ENCODE data around the gene ZBTB20.
"Not testable (repeated sequence)": the region's sequence is repeated elsewhere in the genome, so short reads cannot be mapped to it uniquely, and the experiment has no call there.

The ZBTB20 gene

DNA sequence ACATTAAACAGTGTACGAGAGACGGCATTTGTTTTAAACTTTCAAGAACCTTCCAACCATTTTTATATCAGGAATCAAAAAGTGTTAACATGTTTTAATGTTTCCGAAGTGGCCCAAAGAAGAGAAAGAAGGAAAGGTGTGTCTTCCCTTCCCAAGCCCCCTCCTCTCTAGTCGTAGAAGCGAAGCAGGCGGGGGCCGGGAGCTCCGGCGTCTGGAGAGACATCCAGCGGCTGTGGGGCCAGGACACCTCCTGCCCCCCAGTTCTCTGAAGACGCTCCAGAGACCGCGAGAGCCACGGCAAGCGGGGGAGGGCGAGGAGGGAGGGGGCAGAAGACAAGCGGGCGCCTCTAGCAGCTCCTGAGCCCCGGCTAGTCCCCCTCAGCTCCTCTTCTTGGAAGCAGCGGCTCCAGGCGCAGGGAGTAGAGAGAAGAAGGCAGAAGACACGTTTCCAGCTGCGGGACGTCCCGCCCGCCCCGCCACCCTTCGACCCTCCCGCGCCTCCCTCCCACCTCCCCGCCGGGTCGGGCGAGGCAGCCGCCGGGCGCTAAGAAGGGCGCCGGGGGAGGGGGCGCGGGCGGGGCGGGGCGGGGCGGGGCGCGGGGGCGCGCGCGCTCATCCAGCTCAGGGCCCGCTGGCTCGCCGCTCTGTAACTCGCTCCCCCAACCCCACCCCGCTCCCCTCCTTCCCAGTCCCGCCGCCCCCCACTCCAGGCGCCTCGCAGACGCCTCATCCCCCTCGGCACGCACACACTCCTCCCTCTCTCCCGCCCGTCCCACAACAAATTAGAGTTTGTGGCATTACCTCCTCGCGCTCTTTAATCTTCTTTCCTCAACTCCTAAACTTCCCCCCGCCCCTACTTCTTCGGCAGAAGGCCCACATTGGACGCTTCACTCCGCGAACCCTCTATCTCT is at the start of gene ZBTB20:
TSS of gene ZBTB20 (minus strand) at position 871 of the 911 bp plus-strand sequence.
- peak; percentile 78 for DNase-seq (ENCODE audit: low spot score)

DNA sequence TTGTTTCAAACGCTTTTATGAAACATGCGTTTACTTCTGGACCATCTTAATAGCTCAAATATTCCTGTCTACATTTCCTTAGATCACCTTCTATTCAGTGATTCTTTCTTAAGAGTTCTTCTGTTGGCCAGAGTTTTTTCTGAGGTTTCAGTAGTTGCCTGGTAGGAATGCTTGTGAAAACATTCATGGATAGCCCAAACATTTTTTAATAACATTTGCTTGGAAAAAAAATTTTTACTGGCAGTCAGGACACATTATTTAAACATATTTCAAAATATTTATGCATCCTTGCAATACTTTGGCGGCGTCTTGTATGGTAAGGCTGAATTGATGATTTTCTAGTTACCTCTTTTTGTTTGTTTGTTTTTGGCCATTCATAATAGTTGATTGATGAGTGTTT is 47.4 kb upstream of the ZBTB20 start:
- peak; percentile 37 for DNase-seq (ENCODE audit: low spot score)

DNA sequence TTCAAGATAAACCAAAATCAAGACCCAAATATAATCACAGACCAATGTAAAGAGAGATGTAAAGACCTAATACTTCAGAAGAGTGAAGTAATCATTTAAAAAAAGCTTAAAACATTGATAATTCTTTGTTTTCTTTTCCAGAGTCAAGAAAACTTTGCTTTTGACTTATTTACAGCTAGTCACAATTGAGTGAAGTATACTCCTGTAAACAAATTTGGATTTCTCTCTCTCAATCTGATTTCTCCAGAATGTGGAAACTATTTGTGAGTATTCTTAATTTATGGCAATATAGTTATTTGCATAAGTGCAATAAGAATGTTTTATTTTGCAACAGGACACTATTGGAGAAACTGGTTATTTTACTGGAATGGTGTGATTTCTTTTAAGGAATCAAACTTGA is 43.7 kb upstream of the ZBTB20 start:
- DNase-seq (ENCODE audit: low spot score): no peak

DNA sequence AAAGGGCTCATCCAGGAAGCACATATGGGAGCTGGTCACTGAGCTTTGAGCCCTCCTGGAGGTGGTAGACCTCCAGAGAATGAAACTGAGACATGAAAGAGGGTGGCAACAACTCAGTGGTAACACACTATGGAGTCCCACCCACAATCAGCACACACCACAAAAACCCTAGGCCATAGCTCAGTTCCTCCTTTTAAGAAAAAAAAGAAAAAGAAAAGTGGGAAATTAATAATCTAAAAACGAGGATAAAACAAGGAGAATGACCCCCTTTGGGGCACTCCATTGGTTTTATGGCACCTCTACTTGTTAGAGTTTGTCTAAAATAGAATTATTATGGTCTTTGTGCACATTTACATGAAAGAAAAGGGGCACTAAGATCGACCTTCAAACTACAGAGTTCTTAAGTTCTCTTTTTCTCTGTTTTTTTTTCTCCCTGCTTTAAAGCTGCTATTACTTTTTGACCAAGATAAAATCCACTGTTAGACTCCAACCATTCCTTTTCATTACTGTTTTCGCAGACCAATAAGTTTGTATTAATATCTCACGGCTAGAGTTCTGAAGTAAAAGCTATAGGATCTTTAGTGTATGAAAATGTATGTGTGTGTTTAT is 40.2 kb upstream of the ZBTB20 start:
- no peak for DNase-seq (ENCODE audit: low spot score)

DNA sequence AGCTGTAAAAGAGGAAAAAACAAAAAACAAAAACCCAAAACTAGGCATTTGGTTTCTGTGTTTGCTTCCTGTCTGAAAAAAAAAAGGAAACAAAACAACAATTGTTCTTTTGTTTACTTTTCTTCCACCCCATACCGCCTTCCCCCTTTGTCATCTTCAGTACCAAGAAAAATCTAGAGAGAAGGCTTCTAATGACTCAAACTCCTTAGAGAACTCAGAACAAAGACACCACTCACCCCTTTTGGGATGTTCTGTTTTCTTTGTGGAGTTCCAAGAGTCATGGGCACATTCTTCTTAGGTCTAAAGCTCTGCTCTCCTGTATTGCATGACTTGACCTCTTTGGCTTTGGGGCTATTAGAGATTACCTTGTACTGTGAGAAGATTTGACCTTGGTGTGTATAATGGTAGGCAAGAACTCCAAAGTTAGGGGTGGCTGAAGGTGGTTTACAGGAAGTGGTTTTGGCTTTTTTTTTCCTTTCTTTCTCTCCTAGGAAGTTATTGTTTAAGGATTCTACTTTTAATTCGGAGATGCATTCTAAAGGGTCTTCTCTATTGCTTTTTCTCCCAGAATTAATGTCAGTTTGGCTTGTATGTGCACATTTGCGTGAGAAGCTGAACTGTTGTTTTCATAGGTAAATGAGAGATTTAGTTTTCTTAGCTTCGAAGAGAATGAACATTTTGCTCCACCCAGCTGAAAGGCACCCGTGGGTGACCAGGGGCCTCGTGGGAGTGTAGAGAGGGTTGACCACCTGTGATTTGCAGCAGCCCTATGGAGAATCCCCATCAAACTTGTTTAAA is 39.5 kb upstream of the ZBTB20 start:
- no peak for DNase-seq (ENCODE audit: low spot score)

DNA sequence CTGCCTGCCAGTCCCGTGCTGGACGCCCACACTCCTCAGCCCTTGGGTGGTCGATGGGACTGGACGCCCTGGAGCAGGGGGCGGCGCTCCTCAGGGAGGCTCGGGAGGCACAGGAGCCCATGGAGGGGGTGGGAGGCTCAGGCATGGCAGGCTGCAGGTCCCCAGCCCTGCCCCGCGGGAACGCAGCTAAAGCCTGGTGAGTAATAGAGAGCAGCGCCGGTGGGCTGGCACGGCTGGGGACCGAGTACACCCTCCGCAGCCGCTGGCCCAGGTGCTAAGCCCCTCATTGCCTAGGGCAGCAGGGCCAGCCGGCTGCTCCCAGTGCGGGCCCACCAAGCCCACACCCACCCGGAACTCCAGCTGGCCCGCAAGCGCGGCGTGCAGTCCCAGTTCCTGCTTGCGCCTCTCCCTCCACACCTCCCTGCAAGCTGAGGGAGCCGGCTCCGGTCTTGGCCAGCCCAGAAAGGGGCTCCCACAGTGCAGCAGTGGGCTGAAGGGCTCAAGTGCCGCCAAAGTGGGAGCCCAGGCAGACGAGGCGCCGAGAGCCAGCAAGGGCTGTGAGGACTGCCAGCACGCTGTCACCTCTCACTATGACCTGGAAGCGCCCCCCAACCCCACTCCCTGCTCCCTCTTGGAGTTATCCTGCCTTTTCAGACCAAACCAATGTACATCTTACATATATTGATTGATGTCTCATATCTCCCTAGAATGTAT is 37.9 kb upstream of the ZBTB20 start:
- DNase-seq (ENCODE audit: low spot score): not testable (repeated sequence)

DNA sequence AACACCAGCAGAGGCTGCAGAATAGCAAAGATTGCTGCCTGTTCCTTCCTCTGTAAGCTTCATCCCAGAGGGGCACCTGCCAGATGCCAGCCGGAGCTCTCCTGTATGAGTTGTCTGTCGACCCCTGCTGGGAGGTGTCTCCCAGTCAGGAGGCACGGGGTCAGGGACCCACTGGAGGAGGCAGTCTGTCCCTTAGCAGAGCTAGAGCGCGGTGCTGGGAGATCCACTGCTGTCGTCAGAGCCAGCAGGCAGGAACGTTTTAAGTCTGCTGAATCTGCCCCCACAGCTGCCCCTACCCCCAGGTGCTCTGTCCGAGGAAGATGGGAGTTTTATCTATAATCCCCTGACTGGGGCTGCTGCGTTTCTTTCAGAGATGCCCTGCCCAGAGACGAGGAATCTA is 31.8 kb upstream of the ZBTB20 start:
- not testable (repeated sequence) for DNase-seq (ENCODE audit: low spot score)

DNA sequence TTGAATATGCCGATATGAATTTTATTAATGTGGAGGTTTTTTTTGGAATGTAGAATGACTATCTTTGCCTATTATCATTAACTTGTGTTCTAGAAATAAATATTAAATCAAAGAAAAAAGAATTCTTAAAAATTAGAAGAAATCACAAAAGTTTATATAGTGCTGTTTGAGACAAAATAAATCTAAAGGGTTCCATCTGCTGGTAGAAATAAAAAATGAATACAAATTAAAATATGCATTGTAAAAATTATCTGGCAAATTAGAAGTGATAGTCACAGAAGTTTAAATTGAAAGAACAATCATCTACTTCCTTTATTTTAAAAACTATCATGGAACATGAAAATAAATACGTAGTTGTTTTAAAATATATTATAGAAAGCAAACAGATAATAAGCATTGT is 22.7 kb upstream of the ZBTB20 start:
- DNase-seq (ENCODE audit: low spot score): peak; percentile 19

DNA sequence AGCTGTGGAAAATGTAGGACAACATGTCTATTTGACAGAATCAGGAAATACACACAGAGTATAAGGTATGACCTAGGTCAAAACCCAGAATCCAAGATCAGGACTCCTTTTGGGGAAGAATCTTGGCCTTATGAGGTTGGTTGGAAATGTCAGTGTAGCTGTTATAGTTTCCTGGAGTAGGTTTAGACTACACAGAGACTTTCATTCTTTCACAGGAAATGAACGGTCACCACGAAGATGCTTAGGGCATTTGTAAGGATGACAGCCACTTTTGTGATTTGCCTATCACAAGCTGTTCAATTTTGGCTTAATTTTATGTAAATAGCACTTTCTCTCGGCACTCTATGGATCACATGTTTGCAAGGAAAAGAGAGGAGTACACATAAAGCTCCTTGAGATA is 18.6 kb upstream of the ZBTB20 start:
- no peak for DNase-seq (ENCODE audit: low spot score)

DNA sequence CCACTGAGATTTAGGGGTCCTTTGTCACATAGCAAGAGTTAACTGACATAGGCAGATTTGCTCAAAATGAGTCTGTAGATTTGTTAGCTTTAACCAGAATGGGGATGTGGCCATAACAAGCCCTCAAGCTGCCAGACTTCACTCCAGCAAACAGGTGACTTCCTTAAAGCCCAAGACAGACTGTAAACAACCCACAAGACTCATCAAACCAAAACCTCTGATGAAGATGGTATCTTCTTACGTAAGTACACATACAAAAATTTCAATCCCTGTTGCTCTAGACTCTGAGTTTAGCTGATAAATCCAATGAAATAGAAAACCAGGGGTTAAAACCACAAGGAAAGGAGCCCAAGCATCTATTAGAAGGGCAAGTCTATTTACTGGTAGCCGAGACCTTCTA is 18.2 kb upstream of the ZBTB20 start:
- no peak for DNase-seq (ENCODE audit: low spot score)

DNA sequence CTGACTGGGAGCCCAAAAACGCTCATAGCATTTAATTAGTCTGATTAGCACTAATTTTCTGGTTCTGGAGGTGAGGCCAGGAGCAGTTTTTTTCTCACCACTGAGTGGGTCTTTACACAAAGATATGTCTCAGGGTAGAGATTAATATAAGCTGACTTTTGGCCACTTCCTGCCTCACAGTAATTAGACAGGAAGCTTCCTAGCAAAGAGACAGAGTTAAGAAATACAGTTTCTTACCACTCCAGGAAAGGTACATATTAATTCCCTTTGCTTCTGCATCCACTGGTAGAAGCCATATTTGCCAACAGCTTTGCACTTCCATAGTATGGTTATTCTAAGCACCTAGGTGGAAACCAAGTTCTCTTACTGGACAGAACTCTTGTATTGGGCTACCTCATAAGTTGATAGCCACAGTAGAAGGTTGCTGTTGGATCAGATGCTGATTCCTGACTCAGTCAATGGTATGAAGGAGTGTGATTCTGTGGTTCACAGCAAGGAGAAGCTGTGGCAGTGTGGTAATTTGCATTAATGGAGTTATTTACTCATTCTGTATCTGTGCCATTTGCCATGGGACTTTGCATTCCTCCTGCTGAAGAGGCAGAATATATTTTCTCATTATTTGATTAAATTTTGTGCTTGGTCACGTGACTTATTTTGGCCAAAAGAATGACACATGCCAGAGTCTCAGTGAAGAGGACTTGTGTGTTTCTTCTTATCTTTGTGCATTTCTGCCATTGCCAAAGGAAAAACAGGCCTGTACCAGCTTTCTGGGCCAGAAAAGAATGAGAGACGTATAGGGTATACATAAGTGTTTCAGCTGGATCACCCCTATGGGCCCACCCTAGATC is 17.5 kb upstream of the ZBTB20 start:
- DNase-seq (ENCODE audit: low spot score): no peak

DNA sequence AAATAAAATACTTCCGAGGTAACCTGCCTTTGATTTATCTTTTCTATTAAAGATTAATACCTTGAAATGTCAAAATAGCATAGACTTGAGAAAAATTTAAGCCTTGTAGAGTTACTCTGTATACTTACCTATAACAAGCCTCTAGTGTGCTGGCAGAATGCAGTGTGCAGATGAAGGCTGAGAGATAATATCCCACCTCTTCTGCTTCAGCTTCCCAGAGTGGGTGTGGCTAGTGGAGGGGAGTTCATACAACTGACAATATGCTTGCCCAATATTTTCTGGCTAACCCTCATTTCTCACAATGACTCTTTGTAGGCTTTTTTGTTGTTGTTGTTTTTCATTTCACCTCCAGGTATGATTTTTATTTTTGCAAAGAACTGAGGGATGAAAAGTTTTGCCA is 15.7 kb upstream of the ZBTB20 start:
- DNase-seq (ENCODE audit: low spot score): no peak

DNA sequence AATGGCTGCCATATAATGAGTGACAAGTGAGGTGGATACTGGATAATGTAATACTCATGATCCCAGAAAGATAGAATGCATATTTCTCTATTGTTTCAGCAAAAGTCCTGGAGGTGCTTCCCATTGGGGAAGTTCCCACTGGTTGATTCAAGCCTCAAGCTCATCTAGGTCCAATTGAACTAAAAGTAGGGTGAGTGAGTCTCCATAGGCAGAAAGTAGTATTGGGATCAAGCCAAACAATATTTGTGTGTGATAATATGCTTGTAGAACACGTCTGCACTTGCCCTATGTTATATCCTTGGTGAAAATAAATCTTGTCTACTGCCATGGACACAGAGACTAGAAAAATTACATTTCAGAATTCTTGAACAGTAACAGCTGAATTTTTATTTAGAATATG is 14.8 kb upstream of the ZBTB20 start:
- DNase-seq (ENCODE audit: low spot score): no peak

DNA sequence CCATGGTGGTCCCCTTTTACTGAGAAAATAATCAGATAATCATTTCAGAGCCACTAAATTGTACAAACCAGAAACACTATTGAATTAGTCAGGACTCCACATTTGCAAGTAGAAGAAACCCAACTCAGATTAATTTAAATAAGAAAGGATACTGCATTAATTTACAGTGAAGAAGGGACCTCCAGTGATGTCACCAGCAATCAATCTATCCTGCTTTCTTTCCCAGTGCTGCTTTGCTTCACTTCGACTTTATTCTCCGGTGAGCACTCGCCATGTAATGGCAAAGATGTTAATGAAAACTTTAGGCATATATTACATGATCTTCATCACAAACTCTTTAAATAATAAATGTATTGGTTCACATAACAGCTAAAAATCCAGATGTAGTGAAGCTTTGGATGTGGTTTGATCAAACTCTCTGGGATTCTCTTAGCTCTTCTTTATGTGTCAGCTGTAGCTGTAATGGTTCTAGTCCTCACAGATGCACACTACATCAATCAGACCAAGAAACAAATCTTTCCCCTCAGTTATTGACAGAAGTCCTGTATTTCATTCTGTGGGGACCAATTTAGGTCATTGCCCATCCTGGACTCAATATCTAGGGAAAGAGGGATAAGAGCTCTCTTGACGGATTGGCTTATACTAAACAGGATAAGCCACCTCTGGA is 14.2 kb upstream of the ZBTB20 start:
- DNase-seq (ENCODE audit: low spot score): no peak

DNA sequence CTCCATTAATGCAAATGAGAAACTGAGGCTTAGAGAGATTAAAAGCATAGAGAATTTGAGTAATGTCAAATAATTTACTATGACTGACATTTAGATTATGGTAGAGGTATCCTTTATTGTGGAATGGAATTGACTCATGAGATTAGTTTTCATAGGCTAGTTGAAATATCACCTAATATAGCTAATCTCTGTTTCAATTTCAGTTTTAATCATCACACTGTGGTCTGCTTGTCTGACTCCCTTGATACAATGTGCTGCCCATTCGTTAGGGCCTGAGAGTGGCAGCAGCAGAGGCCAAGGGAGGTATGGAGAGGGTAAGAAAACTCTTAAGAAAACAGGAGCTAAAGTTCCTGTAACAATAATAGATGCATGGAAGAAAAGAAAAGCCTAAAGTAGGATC is 13.2 kb upstream of the ZBTB20 start:
- no peak for DNase-seq (ENCODE audit: low spot score)

DNA sequence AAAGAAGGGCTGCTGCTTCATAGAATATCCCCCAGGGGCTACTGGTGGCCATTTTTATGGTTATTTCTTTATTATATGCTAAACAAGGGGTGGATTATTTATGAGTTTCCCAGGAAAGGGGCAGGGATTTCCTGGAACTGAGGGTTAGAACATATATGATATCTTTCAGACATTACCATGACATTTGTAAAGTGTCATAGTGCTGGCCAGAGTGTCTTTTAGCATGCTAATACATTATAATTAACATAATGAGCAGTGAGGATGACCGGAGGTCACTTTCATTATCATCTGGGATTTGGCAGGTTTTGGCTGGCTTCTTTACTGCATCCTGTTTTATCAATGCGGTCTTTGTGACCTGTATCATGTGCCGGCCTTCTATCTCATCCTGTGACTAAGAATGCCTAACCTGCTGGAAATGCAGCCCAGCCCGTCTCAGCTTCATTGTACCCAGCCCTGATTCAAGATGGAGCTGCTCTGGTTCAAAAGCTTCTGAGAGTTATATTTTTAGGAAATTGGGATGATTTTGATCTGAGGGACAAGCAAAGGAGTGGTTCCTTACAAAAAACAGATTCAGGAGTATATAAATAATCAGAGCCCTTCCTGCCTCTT is 9.1 kb upstream of the ZBTB20 start:
- DNase-seq (ENCODE audit: low spot score): no peak

DNA sequence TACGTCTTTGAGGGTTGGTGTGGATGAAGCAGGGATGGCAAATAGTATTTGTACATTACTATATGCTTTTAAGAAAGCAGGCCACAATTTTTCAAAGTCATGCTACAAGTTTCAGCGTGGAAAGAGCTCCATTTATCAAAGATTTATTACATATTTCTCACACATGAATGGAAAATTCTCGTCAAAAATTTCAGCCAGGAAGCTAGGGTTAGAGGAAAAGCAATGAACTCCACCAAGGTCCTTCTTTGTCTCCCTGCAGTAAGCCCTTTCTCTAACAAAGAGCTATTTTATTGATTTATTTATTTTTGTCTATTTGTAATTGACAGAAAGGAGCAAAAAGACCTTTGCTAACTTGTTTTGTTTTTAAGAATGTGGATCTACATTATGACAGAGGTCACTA is 7.5 kb upstream of the ZBTB20 start:
- no peak for DNase-seq (ENCODE audit: low spot score)

DNA sequence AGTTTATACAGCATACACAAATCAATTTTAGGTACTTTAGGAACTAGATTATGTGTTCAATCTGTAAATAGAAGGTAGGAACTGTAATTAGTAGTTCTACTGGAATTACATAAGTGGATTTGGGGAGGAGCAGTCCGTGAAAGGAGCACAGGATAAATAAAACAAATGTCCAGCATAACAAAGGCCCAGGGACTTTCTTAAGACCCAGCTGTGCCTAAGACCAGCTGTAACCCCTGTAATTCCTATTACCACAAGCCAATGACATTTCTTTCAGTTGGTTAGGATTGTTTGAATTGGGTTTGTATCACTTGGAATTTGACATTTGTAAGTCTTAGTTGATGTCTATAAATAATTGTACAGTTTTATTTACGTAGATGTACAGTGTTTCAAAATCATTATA is 4.8 kb upstream of the ZBTB20 start:
- DNase-seq (ENCODE audit: low spot score): no peak

DNA sequence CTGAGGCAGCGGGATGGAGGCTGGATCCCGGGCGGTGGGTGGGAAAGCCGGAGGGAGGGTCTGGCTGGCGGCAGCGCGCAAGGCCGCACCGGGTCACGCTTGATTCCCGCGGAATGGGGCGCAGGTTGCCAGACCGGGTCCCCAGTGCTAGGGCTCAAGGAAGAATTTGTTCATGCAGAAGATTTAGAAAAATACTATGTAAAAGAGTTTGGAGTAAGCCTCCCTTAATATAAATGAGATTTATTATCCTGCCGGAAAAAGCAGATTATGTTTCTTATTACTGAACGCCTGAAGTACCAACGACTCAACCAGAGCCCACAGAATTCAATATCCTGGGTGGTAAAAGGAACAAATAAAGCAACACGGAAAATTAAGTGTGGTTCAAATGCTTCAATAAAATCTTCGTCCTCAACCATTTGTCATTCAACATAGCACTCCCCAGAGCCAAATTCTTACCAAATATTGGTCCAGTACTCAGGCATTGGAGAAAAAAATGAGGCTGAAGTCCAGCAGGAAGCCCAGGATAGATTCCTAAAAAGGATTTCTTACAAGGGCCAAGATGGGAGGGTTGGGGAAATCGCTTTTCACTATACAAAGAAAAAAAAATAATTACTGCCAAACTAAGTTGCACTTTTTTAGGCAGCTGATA is 1.2 kb upstream of the ZBTB20 start:
- peak; percentile 29 for DNase-seq (ENCODE audit: low spot score)
